Thoracic aorta (tissue), 2 donors: ENCODE results near the gene NAALADL2. TPM values are rescaled to one million over a fixed set of nuclear protein-coding genes. Genes with fewer than 3 reads are reported as not detected.

Experiments used
- ATAC-seq: fragments of 150-250 bp; one replicate; pipeline ENCODE4 v1.8.0; 2017; ENCODE audit warnings: low read depth; ENCODE audit not compliant: insufficient number of reproducible peaks, low FRiP score
- DNase-seq: peaks from one replicate; pipeline ENCODE4 v3.0.0-alpha.2; 2020; ENCODE audit warnings: low spot score
- H3K27ac ChIP-seq, 2 donors: fragments of 200-600 bp; sonication (generic); 1 replicate in 1 of 2; 2 replicates in 1 of 2; pipeline ENCODE4 v1.5.1; 2016; ENCODE audit warnings: mild to moderate bottlenecking in 2 of 2, moderate library complexity in 2 of 2
- H3K27me3 ChIP-seq: fragments of 200-600 bp; sonication (generic); replicated peaks from 2 replicates; pipeline ENCODE4 v1.6.0; 2016; ENCODE audit warnings: mild to moderate bottlenecking; ENCODE audit not compliant: insufficient read depth
- H3K36me3 ChIP-seq: fragments of 200-600 bp; sonication (generic); one replicate; pipeline ENCODE4 v1.5.1; 2016
- H3K4me1 ChIP-seq, 2 donors: fragments of 200-600 bp; sonication (generic); 1 replicate in 1 of 2; 2 replicates in 1 of 2; pipeline versions ENCODE4 v1.5.1 to v1.6.0; 2016; ENCODE audit warnings: low read depth in 2 of 2, mild to moderate bottlenecking in 1 of 2; ENCODE audit not compliant: control insufficient read depth in 1 of 2
- H3K4me3 ChIP-seq: fragments of 200-600 bp; sonication (generic); 2 replicates; pipeline ENCODE4 v1.5.1; 2016; ENCODE audit warnings: mild to moderate bottlenecking
- H3K9me3 ChIP-seq: fragments of 200-600 bp; sonication (generic); 2 replicates; pipeline ENCODE4 v1.5.1; 2016
- CTCF ChIP-seq: fragments of 200-600 bp; sonication (generic); IDR thresholded peaks from one replicate; pipeline ENCODE4 v1.5.1; 2019; ENCODE audit warnings: antibody characterized with exemption
- total RNA-seq, 2 donors: library from RNA; depleted of rRNA; stranded (reverse); fragments of >200 nt; gene quantifications; one replicate each; pipeline versions ENCODE4 v1.1.0 to v1.2.3, GENCODE V29; 2016

Gene NAALADL2
- total RNA-seq, 2 donors from 2014 or later: 12.9 to 21.0 TPM

- Histone ChIP-seq H3K4me3 (no peak overlapping the region), H3K27me3 (no peaks in the 10 kb centered on the region), H3K36me3 (no peaks in the 10 kb centered on the region), H3K4me1 (no peaks in the 10 kb centered on the region), H3K9me3 (no peaks in the 10 kb centered on the region), H3K27ac (no peak overlapping the region)
- ATAC-seq (no peak), DNase-seq (no peak)
- TF ChIP-seq CTCF: no peak
Observed at GRCh38 chr3:174883881-174884675, 24.9 kb downstream of the NAALADL2 start.

- no peak for TF ChIP-seq CTCF
- H3K4me3 ChIP-seq: no peak overlapping the region
- no peak for DNase-seq
- no peaks in the 10 kb centered on the region for H3K4me1 ChIP-seq
- H3K27ac ChIP-seq: no peak overlapping the region
- no peaks in the 10 kb centered on the region for H3K36me3 ChIP-seq
- no peak for ATAC-seq
- H3K27me3 ChIP-seq: no peaks in the 10 kb centered on the region
- H3K9me3 ChIP-seq: no peaks in the 10 kb centered on the region
Observed at GRCh38 chr3:174884776-174885568, 25.8 kb downstream of the NAALADL2 start.

GRCh38 chr3:174891524-174892203 lies 32.5 kb downstream of the NAALADL2 start:
- DNase-seq (no peak), ATAC-seq (no peak)
- H3K27me3 ChIP-seq: no peaks in the 10 kb centered on the region
- no peak for TF ChIP-seq CTCF
- H3K4me1 ChIP-seq: no peaks in the 10 kb centered on the region
- H3K27ac ChIP-seq: no peak overlapping the region
- H3K9me3 ChIP-seq: no peaks in the 10 kb centered on the region
- H3K36me3 ChIP-seq: no peaks in the 10 kb centered on the region
- H3K4me3 ChIP-seq: no peak overlapping the region

- DNase-seq: no peak
- no peak for ATAC-seq
- no peaks in the 10 kb centered on the region for H3K27me3 ChIP-seq
- no peaks in the 10 kb centered on the region for H3K36me3 ChIP-seq
- no peak overlapping the region for H3K4me3 ChIP-seq
- TF ChIP-seq CTCF: no peak
- no peaks in the 10 kb centered on the region for H3K9me3 ChIP-seq
- no peak overlapping the region for H3K27ac ChIP-seq
- H3K4me1 ChIP-seq: no peaks in the 10 kb centered on the region
Observed at GRCh38 chr3:174907027-174907426, 47.9 kb downstream of the NAALADL2 start.
